Osteocyte (in vitro differentiated cells): ENCODE data around the gene SCN5A. TPM values are rescaled to one million over a fixed set of nuclear protein-coding genes. Genes with fewer than 3 reads are reported as not detected.

Experiments used
- DNase-seq: peaks from one replicate; pipeline ENCODE4 v3.0.0; 2021; ENCODE audit warnings: mixed read lengths; ENCODE audit not compliant: unreplicated experiment; ENCODE audit errors: extremely low spot score
- H3K27ac Mint-ChIP-seq: one replicate; pipeline ENCODE4 v1.8.0; 2021; ENCODE audit warnings: mild to moderate bottlenecking, mixed read lengths; ENCODE audit not compliant: unreplicated experiment
- H3K27me3 Mint-ChIP-seq: one replicate; pipeline ENCODE4 v1.8.0; 2021; ENCODE audit warnings: mixed read lengths; ENCODE audit not compliant: unreplicated experiment
- H3K36me3 Mint-ChIP-seq: one replicate; pipeline ENCODE4 v1.8.0; 2021; ENCODE audit warnings: mixed read lengths; ENCODE audit not compliant: unreplicated experiment
- H3K4me1 Mint-ChIP-seq: one replicate; pipeline ENCODE4 v1.8.0; 2021; ENCODE audit warnings: mixed read lengths; ENCODE audit not compliant: unreplicated experiment
- H3K4me3 Mint-ChIP-seq: one replicate; pipeline ENCODE4 v1.8.0; 2021; ENCODE audit warnings: mild to moderate bottlenecking, moderate library complexity, mixed read lengths; ENCODE audit not compliant: unreplicated experiment
- H3K9me3 Mint-ChIP-seq: one replicate; pipeline ENCODE4 v1.8.0; 2021; ENCODE audit warnings: mixed read lengths; ENCODE audit not compliant: unreplicated experiment
- CTCF ChIP-seq: fragments of 200-600 bp; sonication (generic); IDR thresholded peaks from 2 replicates; pipeline ENCODE4 v1.5.0; 2021; ENCODE audit warnings: antibody characterized with exemption, mild to moderate bottlenecking, moderate library complexity
- total RNA-seq: library from RNA; stranded (reverse); gene quantifications from 2 replicates; pipeline ENCODE4 v1.2.1, GENCODE V29; 2021

The SCN5A gene
- total RNA-seq, 1 donor from 2014 or later: not detected

GRCh38 chr3:38534604-38535003 lies 114.9 kb downstream of the SCN5A start:
- H3K27me3 Mint-ChIP-seq: no peaks in the 10 kb centered on the region

GRCh38 chr3:38534180-38534579 lies 115.3 kb downstream of the SCN5A start:
- no peak for TF ChIP-seq CTCF
- no peak for DNase-seq
- Mint-ChIP-seq H3K27me3 (no peaks in the 10 kb centered on the region), H3K36me3 (peaks cover 21% of the 10 kb centered on the region), H3K9me3 (peaks cover 3% of the 10 kb centered on the region), H3K27ac (no peak overlapping the region), H3K4me1 (no peaks in the 10 kb centered on the region), H3K4me3 (no peak overlapping the region)

More at GRCh38 chr3:38534604-38535003, 114.9 kb downstream of the SCN5A start:
- DNase-seq: no peak
- Mint-ChIP-seq H3K4me3 (no peak overlapping the region), H3K9me3 (peaks cover 3% of the 10 kb centered on the region), H3K4me1 (no peaks in the 10 kb centered on the region), H3K27ac (no peak overlapping the region), H3K36me3 (peaks cover 21% of the 10 kb centered on the region)
- TF ChIP-seq CTCF: no peak

DNA sequence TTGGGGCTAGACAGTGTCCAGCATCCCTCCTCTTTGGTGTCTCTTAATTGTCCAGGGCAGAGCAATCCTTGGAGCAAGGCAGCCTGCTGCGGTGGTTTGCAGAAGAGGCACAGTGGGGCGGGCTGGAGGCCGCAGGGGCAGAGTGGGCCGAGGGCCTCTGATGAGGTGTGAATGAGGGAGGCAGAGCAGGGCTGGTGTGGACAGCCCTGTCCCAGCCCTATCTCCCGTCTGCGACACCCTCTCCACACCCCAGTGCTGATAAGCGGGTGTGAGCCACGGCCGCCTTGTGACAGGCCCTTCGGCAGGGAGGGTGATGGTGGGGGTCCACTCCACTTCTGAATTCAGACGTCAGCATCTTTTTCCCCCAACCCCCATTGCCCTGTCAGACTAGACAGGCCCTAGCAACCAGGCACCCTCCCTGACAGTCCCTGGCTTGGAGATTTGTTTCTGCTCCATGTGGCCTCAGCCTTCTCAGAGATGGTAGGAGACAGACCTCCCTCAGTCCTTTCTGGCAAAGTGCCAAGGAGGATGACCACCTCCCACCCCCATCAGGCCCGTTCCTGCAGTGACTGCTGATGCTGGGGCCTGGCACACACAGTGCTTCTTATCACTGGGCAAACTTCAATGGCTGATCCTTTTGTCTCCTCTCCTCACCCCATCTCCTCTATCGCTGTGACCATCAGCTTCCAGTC lies 116.1 kb downstream of the SCN5A start:
- Mint-ChIP-seq H3K27me3 (no peaks in the 10 kb centered on the region), H3K4me1 (no peaks in the 10 kb centered on the region), H3K9me3 (peaks cover 3% of the 10 kb centered on the region), H3K27ac (no peak overlapping the region), H3K36me3 (peaks cover 21% of the 10 kb centered on the region), H3K4me3 (no peak overlapping the region)
- no peak for TF ChIP-seq CTCF
- DNase-seq: no peak

GRCh38 chr3:38532529-38532928 lies 117.0 kb downstream of the SCN5A start:
- peaks cover 3% of the 10 kb centered on the region for H3K9me3 Mint-ChIP-seq
- H3K27ac Mint-ChIP-seq: no peak overlapping the region
- no peak for DNase-seq
- H3K4me3 Mint-ChIP-seq: no peak overlapping the region
- no peaks in the 10 kb centered on the region for H3K27me3 Mint-ChIP-seq
- H3K4me1 Mint-ChIP-seq: no peaks in the 10 kb centered on the region
- TF ChIP-seq CTCF: no peak
- peaks cover 21% of the 10 kb centered on the region for H3K36me3 Mint-ChIP-seq

- DNase-seq: no peak
- H3K4me1 Mint-ChIP-seq: no peaks in the 10 kb centered on the region
- no peaks in the 10 kb centered on the region for H3K27me3 Mint-ChIP-seq
- TF ChIP-seq CTCF: no peak
- no peak overlapping the region for H3K4me3 Mint-ChIP-seq
- H3K27ac Mint-ChIP-seq: no peak overlapping the region
- no peaks in the 10 kb centered on the region for H3K9me3 Mint-ChIP-seq
- H3K36me3 Mint-ChIP-seq: peaks cover 36% of the 10 kb centered on the region
Measured at GRCh38 chr3:38528457-38528856, 121.0 kb downstream of the SCN5A start.
